ENCODE results near the gene FIGNL1. TPM values are rescaled to one million over a fixed set of nuclear protein-coding genes. Genes with fewer than 3 reads are reported as not detected.

Gene FIGNL1
- total RNA-seq, 1 experiment from 2014 or later: 6.4 TPM

- TF ChIP-seq USF1 (CRISPR knock-in tag; IDR thresholded peaks at IDR 0.05): no peak
- TF ChIP-seq TP53 (CRISPR knock-in tag; IDR thresholded peaks at IDR 0.05): no peak
- no peak for TF ChIP-seq HMGXB4 (CRISPR knock-in tag; IDR thresholded peaks at IDR 0.05)
- TF ChIP-seq ZNF138 (CRISPR knock-in tag; conservative IDR thresholded peaks at IDR 0.05): no peak
- TF ChIP-seq ATF6 (CRISPR knock-in tag; IDR thresholded peaks at IDR 0.05): no peak
- TF ChIP-seq ETV6 (CRISPR knock-in tag; IDR thresholded peaks at IDR 0.05): no peak
- no peak for TF ChIP-seq ZNF263 (CRISPR knock-in tag; IDR thresholded peaks at IDR 0.05; ENCODE audit: low read depth)
- no peak for TF ChIP-seq MYBL2 (CRISPR knock-in tag; IDR thresholded peaks at IDR 0.05)
- no peak for TF ChIP-seq SP1 (CRISPR knock-in tag; conservative IDR thresholded peaks at IDR 0.05)
- no peak for TF ChIP-seq IRF1 (CRISPR knock-in tag; IDR thresholded peaks at IDR 0.05)
- no peak for TF ChIP-seq AFF4 (CRISPR knock-in tag; IDR thresholded peaks at IDR 0.05; ENCODE audit: borderline replicate concordance)
Observed at GRCh38 chr7:50427518-50427917, 22.6 kb downstream of the FIGNL1 start (continued).

GRCh38 chr7:50426280-50427045, 23.7 kb downstream of the FIGNL1 start:
- Mint-ChIP-seq H3K4me3 (no peak overlapping the region), H3K9me3 (no peaks in the 10 kb centered on the region), H3K36me3 (no peaks in the 10 kb centered on the region), H3K4me1 (peaks cover 8% of the 10 kb centered on the region), H3K27me3 (ENCODE audit: low read depth) (no peaks in the 10 kb centered on the region), H3K27ac (no peak overlapping the region)
- ChIA-PET CTCF (interaction anchor here (1.3 to 1.6 kb wide), 2 partner anchors 9 kb away, joined by 3 to 4 read pairs; no protein-coding TSS in a partner anchor), POLR2A (no interaction called here)
- DNase-seq (ENCODE audit: low spot score) (no peak), ATAC-seq (no peak)
- TF ChIP-seq CREM (CRISPR knock-in tag; IDR thresholded peaks at IDR 0.05) (no peak), ATF2 (CRISPR knock-in tag; IDR thresholded peaks at IDR 0.05; ENCODE audit: borderline replicate concordance, low read depth) (no peak), ZNF425 (CRISPR knock-in tag; conservative IDR thresholded peaks at IDR 0.05) (no peak), JUN (CRISPR knock-in tag; IDR thresholded peaks at IDR 0.05) (no peak), ZNF121 (CRISPR knock-in tag; IDR thresholded peaks at IDR 0.05) (no peak), JAZF1 (CRISPR knock-in tag; IDR thresholded peaks at IDR 0.05) (no peak), ZNF671 (CRISPR knock-in tag; IDR thresholded peaks at IDR 0.05) (no peak), ZBTB21 (CRISPR knock-in tag; IDR thresholded peaks at IDR 0.05; ENCODE audit: borderline replicate concordance) (no peak), ZNF423 (CRISPR knock-in tag; IDR thresholded peaks at IDR 0.05) (no peak), IRF2 (CRISPR knock-in tag; IDR thresholded peaks at IDR 0.05; ENCODE audit: borderline replicate concordance, low read depth) (no peak)

Data from WTC11 (cell line).